HG02870 (cell line): ENCODE results near the gene ZIC3.

Source experiments
- ATAC-seq: cut with Tn5 transposase; IDR thresholded peaks from one replicate; pipeline ENCODE4 v1.9.1; 2021; ENCODE audit warnings: mild to moderate bottlenecking, moderate library complexity; ENCODE audit not compliant: unreplicated experiment

Gene ZIC3

DNA sequence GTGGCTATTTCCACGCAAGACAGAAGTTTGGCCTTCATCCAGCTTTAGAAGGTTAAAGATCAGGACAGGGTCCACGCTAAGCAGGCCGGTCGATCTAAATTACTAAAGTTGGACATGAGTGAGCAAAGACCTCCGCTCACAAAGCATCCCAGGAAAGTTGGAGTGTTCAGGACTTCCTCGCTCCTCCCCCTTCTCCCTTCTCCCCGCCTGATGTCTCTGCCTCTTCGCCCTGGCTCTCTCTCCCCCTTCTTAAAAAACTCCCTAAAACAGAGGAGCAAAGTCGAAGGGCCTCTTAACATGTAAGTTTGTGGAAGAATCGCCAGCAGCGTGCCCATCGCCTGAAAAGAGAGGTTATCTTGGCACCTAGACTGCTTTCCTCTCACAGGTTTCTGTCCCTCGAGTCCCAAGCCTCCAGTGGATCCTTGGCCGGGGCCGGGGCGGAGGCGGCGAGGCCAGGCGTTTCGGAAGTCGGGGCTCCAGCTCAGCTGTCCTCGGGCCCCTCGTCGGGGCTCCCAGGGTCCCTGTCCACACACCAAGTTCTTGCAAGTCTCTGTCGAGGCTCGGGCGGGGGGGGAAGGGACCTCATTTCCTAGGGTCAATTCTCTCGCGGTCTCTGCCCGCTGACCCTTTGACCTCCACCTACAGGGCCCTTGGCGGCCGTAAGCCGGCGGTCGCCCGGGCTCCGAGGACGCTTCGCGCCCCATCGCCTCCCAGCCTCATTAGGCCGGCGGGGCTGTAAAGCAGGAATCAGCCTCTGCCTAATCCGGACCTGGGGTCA is 7.6 kb downstream of the ZIC3 start:
- no peak for ATAC-seq

- no peak for ATAC-seq
Measured at GRCh38 chrX:137574102-137574783, 8.3 kb downstream of the ZIC3 start.

- no peak for ATAC-seq
Measured at GRCh38 chrX:137574784-137575293, 8.9 kb downstream of the ZIC3 start.

DNA sequence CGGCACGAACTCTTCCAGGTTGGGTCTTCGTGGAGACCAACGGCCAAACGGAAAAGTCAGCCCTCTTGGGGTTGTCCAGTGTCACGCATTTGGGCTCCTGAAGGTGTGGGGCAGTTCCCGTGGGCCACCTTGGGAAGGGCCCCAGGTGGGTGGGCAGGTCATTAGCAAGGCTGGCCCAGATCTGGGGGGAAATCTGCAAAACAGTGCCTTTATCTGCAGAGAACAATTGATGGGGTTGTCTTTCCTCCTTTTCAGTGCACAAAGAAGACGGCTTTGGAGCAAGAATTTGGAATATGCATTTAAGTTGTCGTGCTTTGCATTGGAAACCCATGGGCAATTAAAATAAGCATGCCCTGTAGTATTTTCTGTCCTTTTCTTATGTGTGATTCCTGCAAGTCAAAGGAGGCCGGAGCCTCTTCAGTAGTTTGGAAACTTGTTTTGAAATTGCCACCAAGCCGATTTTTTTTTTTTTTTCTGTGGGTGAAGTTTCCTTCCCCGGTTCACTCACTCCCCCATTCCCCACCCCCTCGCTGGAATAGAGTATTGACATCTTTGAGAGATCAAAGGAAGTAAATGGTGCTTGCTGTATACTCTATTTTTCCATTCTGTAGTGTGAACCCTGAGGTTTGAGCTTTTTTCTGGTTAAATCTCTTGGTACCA is 9.8 kb downstream of the ZIC3 start:
- no peak for ATAC-seq

GRCh38 chrX:137587151-137587550 is 21.2 kb downstream of the ZIC3 start:
- no peak for ATAC-seq

GRCh38 chrX:137600769-137601168 is 34.8 kb downstream of the ZIC3 start:
- ATAC-seq: no peak
